GM12873 (cell line): Measurements from ENCODE around the gene CERS6.

Experiments used
- CTCF ChIP-seq: IDR thresholded peaks from 2 replicates; pipeline ENCODE4 v1.5.1; 2012; ENCODE audit warnings: low read depth, mild to moderate bottlenecking, moderate library complexity, low read length, control low read depth; ENCODE audit not compliant: insufficient read depth; ENCODE audit errors: missing control alignments

The CERS6 gene

GRCh38 chr2:168583064-168583709, 127.1 kb downstream of the CERS6 start:
- TF ChIP-seq CTCF: no peak

GRCh38 chr2:168583710-168584521, 127.8 kb downstream of the CERS6 start:
- TF ChIP-seq CTCF: no peak

GRCh38 chr2:168584911-168585310, 128.8 kb downstream of the CERS6 start:
- no peak for TF ChIP-seq CTCF

GRCh38 chr2:168585700-168586099, 129.6 kb downstream of the CERS6 start:
- TF ChIP-seq CTCF: no peak

GRCh38 chr2:168587307-168587706, 131.2 kb downstream of the CERS6 start:
- TF ChIP-seq CTCF: no peak

GRCh38 chr2:168589236-168590211, 133.5 kb downstream of the CERS6 start:
- TF ChIP-seq CTCF: no peak
